Measurements from ENCODE around the gene METTL3. TPM values are rescaled to one million over a fixed set of nuclear protein-coding genes. Genes with fewer than 3 reads are reported as not detected.

The METTL3 gene
- total and polyA plus RNA-seq, 2 donors = 67.5 to 69.3 TPM

- no peak for DNase-seq (ENCODE audit: low read depth in 6 of 9, low spot score in 9 of 9)
- 96% methylated on average over 2 of the region's 2 CpGs for WGBS
- Histone ChIP-seq H3K27ac (ENCODE audit: low read depth in 1 of 2, low read length in 1 of 2) (no peak overlapping the region), H3K4me1 (ENCODE audit: control insufficient read depth in 2 of 2, insufficient read depth in 2 of 2, low read length in 2 of 2) (peaks cover 0 to 9% of the 10 kb centered on the region in 2 donors), H3K27me3 (ENCODE audit: control insufficient read depth in 2 of 2, insufficient read depth in 1 of 2, low read length in 1 of 2) (no peaks in the 10 kb centered on the region), H3K9me3 (ENCODE audit: control insufficient read depth in 2 of 2, insufficient read depth in 1 of 2, low read length in 1 of 2) (no peaks in the 10 kb centered on the region), H3K4me3 (ENCODE audit: low read length in 2 of 2) (no peak overlapping the region), H3K36me3 (ENCODE audit: control insufficient read depth in 2 of 2, insufficient read depth in 2 of 2, low read length in 1 of 2) (peaks cover 0 to 3% of the 10 kb centered on the region in 2 donors)
Observed at GRCh38 chr14:21521501-21521900, 10.4 kb upstream of the METTL3 start.

DNA sequence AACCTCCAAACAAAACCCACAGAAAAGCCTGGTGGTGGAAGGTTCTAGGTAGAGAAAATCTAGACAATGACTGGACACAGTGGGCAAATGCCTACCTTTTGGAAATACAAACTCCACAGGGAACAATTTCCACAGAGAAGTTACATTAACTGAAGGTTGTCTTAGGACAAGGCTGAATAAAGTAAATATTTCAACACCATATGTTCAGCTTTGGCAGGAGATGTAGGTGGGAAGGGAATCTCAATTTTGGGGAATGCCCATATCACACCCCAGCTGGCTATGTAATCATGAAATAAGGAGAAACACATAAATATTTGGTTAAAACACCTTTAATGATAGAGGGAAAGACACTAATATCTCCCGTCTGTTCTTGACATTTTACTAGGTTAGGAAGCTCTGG lies 9.6 kb upstream of the METTL3 start:
- Histone ChIP-seq H3K4me1 (ENCODE audit: control insufficient read depth in 2 of 2, insufficient read depth in 2 of 2, low read length in 2 of 2) (peaks cover 0 to 7% of the 10 kb centered on the region in 2 donors), H3K4me3 (ENCODE audit: low read length in 2 of 2) (no peak overlapping the region), H3K27me3 (ENCODE audit: control insufficient read depth in 2 of 2, insufficient read depth in 1 of 2, low read length in 1 of 2) (no peaks in the 10 kb centered on the region), H3K9me3 (ENCODE audit: control insufficient read depth in 2 of 2, insufficient read depth in 1 of 2, low read length in 1 of 2) (no peaks in the 10 kb centered on the region), H3K27ac (ENCODE audit: low read depth in 1 of 2, low read length in 1 of 2) (no peak overlapping the region), H3K36me3 (ENCODE audit: control insufficient read depth in 2 of 2, insufficient read depth in 2 of 2, low read length in 1 of 2) (peaks cover 0 to 3% of the 10 kb centered on the region in 2 donors)
- WGBS = 97% methylated on average over 1 of the region's 1 CpG
- no peak for DNase-seq (ENCODE audit: low read depth in 6 of 9, low spot score in 9 of 9)

GRCh38 chr14:21518725-21519124 lies 7.6 kb upstream of the METTL3 start:
- H3K4me1 ChIP-seq (ENCODE audit: control insufficient read depth in 2 of 2, insufficient read depth in 2 of 2, low read length in 2 of 2) = no peaks in the 10 kb centered on the region
- H3K4me3 ChIP-seq (ENCODE audit: low read length in 2 of 2) = no peak overlapping the region
- H3K9me3 ChIP-seq (ENCODE audit: control insufficient read depth in 2 of 2, insufficient read depth in 1 of 2, low read length in 1 of 2) = no peaks in the 10 kb centered on the region
- DNase-seq (ENCODE audit: low read depth in 6 of 9, low spot score in 9 of 9) = no peak
- WGBS = 95% methylated on average over 2 of the region's 2 CpGs
- no peak overlapping the region for H3K27ac ChIP-seq (ENCODE audit: low read depth in 1 of 2, low read length in 1 of 2)
- no peaks in the 10 kb centered on the region for H3K27me3 ChIP-seq (ENCODE audit: control insufficient read depth in 2 of 2, insufficient read depth in 1 of 2, low read length in 1 of 2)
- H3K36me3 ChIP-seq (ENCODE audit: control insufficient read depth in 2 of 2, insufficient read depth in 2 of 2, low read length in 1 of 2) = peaks cover 0 to 3% of the 10 kb centered on the region in 2 donors

DNA sequence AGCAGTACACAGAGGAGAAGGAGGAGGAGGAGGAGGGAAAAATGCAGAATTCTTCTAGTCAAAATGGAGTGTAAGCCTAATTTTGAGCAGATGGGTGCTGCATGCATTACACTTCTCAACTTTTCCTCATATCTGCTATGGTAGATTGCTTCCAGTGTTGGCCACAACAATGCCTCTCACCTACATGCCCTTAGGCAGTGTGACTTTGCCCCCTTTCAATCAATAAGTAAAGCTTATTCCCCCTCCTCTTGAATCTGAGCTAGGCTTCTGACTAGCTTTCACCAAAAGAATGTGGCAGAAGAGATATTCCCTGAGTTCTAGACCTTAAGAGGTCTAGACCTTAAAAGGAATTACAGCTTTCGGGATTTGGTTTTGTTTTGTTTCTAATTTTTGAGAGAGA lies 3.2 kb upstream of the METTL3 start:
- no peaks in the 10 kb centered on the region for H3K27me3 ChIP-seq (ENCODE audit: control insufficient read depth in 2 of 2, insufficient read depth in 1 of 2, low read length in 1 of 2)
- WGBS = 97% methylated on average over 1 of the region's 1 CpG
- peaks cover 3 to 6% of the 10 kb centered on the region in 2 donors for H3K4me1 ChIP-seq (ENCODE audit: control insufficient read depth in 2 of 2, insufficient read depth in 2 of 2, low read length in 2 of 2)
- no peak overlapping the region for H3K27ac ChIP-seq (ENCODE audit: low read depth in 1 of 2, low read length in 1 of 2)
- H3K4me3 ChIP-seq (ENCODE audit: low read length in 2 of 2) = no peak overlapping the region
- no peaks in the 10 kb centered on the region for H3K36me3 ChIP-seq (ENCODE audit: control insufficient read depth in 2 of 2, insufficient read depth in 2 of 2, low read length in 1 of 2)
- H3K9me3 ChIP-seq (ENCODE audit: control insufficient read depth in 2 of 2, insufficient read depth in 1 of 2, low read length in 1 of 2) = no peaks in the 10 kb centered on the region
- DNase-seq (ENCODE audit: low read depth in 6 of 9, low spot score in 9 of 9) = no peak

DNA sequence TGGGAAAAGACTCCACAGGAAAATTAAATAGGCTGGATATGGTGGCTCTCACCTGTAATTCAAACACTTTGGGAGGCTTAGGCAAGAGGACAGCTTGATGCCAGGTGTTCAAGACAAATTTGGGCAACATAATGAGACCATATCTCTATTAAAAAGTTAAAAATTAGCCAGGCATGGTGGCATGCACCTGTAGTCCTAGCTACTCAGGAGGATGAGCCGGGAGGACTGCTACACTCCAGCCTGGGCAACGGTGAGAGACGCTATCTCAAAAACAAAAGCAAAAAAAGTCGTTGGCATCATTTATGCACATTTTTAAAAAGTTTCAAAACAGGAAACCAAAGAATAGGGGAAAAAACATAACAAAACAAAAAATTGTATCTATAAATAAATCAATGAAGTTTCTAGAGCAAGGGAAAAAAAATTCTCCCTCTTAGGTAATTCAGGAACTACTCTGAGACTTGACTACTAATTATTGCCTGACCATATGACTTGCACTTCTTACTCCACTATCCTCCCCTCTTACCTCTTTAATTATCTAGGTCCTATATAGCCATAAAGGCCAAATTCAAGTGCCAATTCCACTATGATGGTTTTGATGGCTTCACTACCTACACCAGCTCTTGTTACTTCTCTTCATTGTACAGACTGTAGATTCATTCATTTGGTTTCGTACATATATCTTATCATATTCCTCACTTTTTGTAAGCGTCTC lies 1.6 kb downstream of the METTL3 start:
- DNase-seq (ENCODE audit: low read depth in 6 of 9, low spot score in 9 of 9) = no peak
- Histone ChIP-seq H3K4me3 (ENCODE audit: low read length in 2 of 2) (no peak overlapping the region), H3K27ac (ENCODE audit: low read depth in 1 of 2, low read length in 1 of 2) (no peak overlapping the region), H3K36me3 (ENCODE audit: control insufficient read depth in 2 of 2, insufficient read depth in 2 of 2, low read length in 1 of 2) (peaks cover 0 to 9% of the 10 kb centered on the region in 2 donors), H3K4me1 (ENCODE audit: control insufficient read depth in 2 of 2, insufficient read depth in 2 of 2, low read length in 2 of 2) (peaks cover 3 to 6% of the 10 kb centered on the region in 2 donors), H3K9me3 (ENCODE audit: control insufficient read depth in 2 of 2, insufficient read depth in 1 of 2, low read length in 1 of 2) (no peaks in the 10 kb centered on the region), H3K27me3 (ENCODE audit: control insufficient read depth in 2 of 2, insufficient read depth in 1 of 2, low read length in 1 of 2) (no peaks in the 10 kb centered on the region)
- 94% methylated on average over 6 of the region's 6 CpGs for WGBS

- Histone ChIP-seq H3K36me3 (ENCODE audit: control insufficient read depth in 2 of 2, insufficient read depth in 2 of 2, low read length in 1 of 2) (peaks cover 15 to 31% of the 10 kb centered on the region in 2 donors), H3K4me1 (ENCODE audit: control insufficient read depth in 2 of 2, insufficient read depth in 2 of 2, low read length in 2 of 2) (peaks cover under 1 to 6% of the 10 kb centered on the region in 2 donors), H3K9me3 (ENCODE audit: control insufficient read depth in 2 of 2, insufficient read depth in 1 of 2, low read length in 1 of 2) (no peaks in the 10 kb centered on the region), H3K27ac (ENCODE audit: low read depth in 1 of 2, low read length in 1 of 2) (no peak overlapping the region), H3K4me3 (ENCODE audit: low read length in 2 of 2) (no peak overlapping the region), H3K27me3 (ENCODE audit: control insufficient read depth in 2 of 2, insufficient read depth in 1 of 2, low read length in 1 of 2) (no peaks in the 10 kb centered on the region)
- DNase-seq (ENCODE audit: low read depth in 6 of 9, low spot score in 9 of 9) = no peak
- WGBS = 96% methylated on average over 2 of the region's 2 CpGs
Observed at GRCh38 chr14:21506557-21506956, 4.6 kb downstream of the METTL3 start.

- peaks cover 24 to 43% of the 10 kb centered on the region in 2 donors for H3K36me3 ChIP-seq (ENCODE audit: control insufficient read depth in 2 of 2, insufficient read depth in 2 of 2, low read length in 1 of 2)
Observed at GRCh38 chr14:21505012-21505553, 6.1 kb downstream of the METTL3 start.

GRCh38 chr14:21503376-21503775 lies 7.8 kb downstream of the METTL3 start:
- H3K27me3 ChIP-seq (ENCODE audit: control insufficient read depth in 2 of 2, insufficient read depth in 1 of 2, low read length in 1 of 2) = no peaks in the 10 kb centered on the region
- H3K36me3 ChIP-seq (ENCODE audit: control insufficient read depth in 2 of 2, insufficient read depth in 2 of 2, low read length in 1 of 2) = peaks cover 30 to 56% of the 10 kb centered on the region in 2 donors
- DNase-seq (ENCODE audit: low read depth in 6 of 9, low spot score in 9 of 9) = no peak
- 98% methylated on average over 4 of the region's 4 CpGs for WGBS
- H3K27ac ChIP-seq (ENCODE audit: low read depth in 1 of 2, low read length in 1 of 2) = no peak overlapping the region
- H3K4me3 ChIP-seq (ENCODE audit: low read length in 2 of 2) = no peak overlapping the region
- H3K4me1 ChIP-seq (ENCODE audit: control insufficient read depth in 2 of 2, insufficient read depth in 2 of 2, low read length in 2 of 2) = no peaks in the 10 kb centered on the region
- H3K9me3 ChIP-seq (ENCODE audit: control insufficient read depth in 2 of 2, insufficient read depth in 1 of 2, low read length in 1 of 2) = no peaks in the 10 kb centered on the region

More at GRCh38 chr14:21505012-21505553, 6.1 kb downstream of the METTL3 start:
- Histone ChIP-seq H3K27ac (ENCODE audit: low read depth in 1 of 2, low read length in 1 of 2) (no peak overlapping the region), H3K27me3 (ENCODE audit: control insufficient read depth in 2 of 2, insufficient read depth in 1 of 2, low read length in 1 of 2) (no peaks in the 10 kb centered on the region), H3K4me3 (ENCODE audit: low read length in 2 of 2) (no peak overlapping the region), H3K9me3 (ENCODE audit: control insufficient read depth in 2 of 2, insufficient read depth in 1 of 2, low read length in 1 of 2) (no peaks in the 10 kb centered on the region), H3K4me1 (ENCODE audit: control insufficient read depth in 2 of 2, insufficient read depth in 2 of 2, low read length in 2 of 2) (peaks cover 0 to under 1% of the 10 kb centered on the region in 2 donors)
- no peak for DNase-seq (ENCODE audit: low read depth in 6 of 9, low spot score in 9 of 9)

DNA sequence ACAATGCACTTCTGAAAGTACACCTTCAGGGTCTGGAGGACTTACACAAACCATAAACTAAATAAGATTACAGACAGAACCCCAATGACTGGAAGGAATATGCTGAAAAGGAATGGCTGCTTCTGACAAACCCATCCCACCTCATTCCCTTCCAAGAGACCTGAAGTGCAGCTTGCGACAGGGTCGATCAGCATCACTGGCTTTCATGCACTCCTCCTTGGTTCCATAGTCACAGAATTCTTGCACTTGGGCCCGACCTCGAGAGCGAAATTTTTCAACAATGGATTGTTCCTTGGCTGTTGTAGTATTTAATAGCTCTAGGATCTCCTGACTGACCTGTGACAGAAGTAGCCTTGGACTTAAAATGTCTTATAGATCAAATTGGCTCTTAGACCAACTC lies 9.6 kb downstream of the METTL3 start:
- WGBS = 98% methylated on average over 5 of the region's 5 CpGs
- H3K9me3 ChIP-seq (ENCODE audit: control insufficient read depth in 2 of 2, insufficient read depth in 1 of 2, low read length in 1 of 2) = no peaks in the 10 kb centered on the region

More for the DNA sequence above, 9.6 kb downstream of the METTL3 start:
- Histone ChIP-seq H3K27me3 (ENCODE audit: control insufficient read depth in 2 of 2, insufficient read depth in 1 of 2, low read length in 1 of 2) (no peaks in the 10 kb centered on the region), H3K27ac (ENCODE audit: low read depth in 1 of 2, low read length in 1 of 2) (no peak overlapping the region), H3K36me3 (ENCODE audit: control insufficient read depth in 2 of 2, insufficient read depth in 2 of 2, low read length in 1 of 2) (peaks cover 43 to 65% of the 10 kb centered on the region in 2 donors), H3K4me1 (ENCODE audit: control insufficient read depth in 2 of 2, insufficient read depth in 2 of 2, low read length in 2 of 2) (no peaks in the 10 kb centered on the region), H3K4me3 (ENCODE audit: low read length in 2 of 2) (no peak overlapping the region)
- DNase-seq (ENCODE audit: low read depth in 6 of 9, low spot score in 9 of 9) = no peak

All from thymus (tissue), 11 donors.